Brain pericyte (primary cell): Measurements from ENCODE around the gene VSIG2.
"Not testable (repeated sequence)": the region's sequence is repeated elsewhere in the genome, so short reads cannot be mapped to it uniquely, and the experiment has no call there.

Experiments
- DNase-seq: peaks from one replicate; pipeline ENCODE4 v3.0.0-alpha.2; 2012; ENCODE audit warnings: low read depth, low spot score

VSIG2 gene

GRCh38 chr11:124751741-124752470, at the start of gene VSIG2:
Gene VSIG2 (minus strand): TSS chr11:124752255. CDS start chr11:124752137, 118 bp downstream.
- no peak for DNase-seq

GRCh38 chr11:124801014-124801413, 49.0 kb upstream of the VSIG2 start:
- DNase-seq = no peak

- DNase-seq = peak; percentile 56
Measured at GRCh38 chr11:124800226-124800929, 48.3 kb upstream of the VSIG2 start, which contains the start of gene MSANTD2. Gene MSANTD2 (minus strand): TSS chr11:124800406. CDS start chr11:124800380, 26 bp downstream.

GRCh38 chr11:124799348-124800225, 47.5 kb upstream of the VSIG2 start:
- DNase-seq = no peak

- no peak for DNase-seq
Measured at GRCh38 chr11:124798991-124799347, 46.9 kb upstream of the VSIG2 start.

- DNase-seq = no peak
Measured at GRCh38 chr11:124796312-124796711, 44.3 kb upstream of the VSIG2 start.

- no peak for DNase-seq
Measured at GRCh38 chr11:124793466-124794278, 41.6 kb upstream of the VSIG2 start.

- DNase-seq = no peak
Measured at GRCh38 chr11:124791626-124792341, 39.7 kb upstream of the VSIG2 start.

- DNase-seq = no peak
Measured at GRCh38 chr11:124788521-124788920, 36.5 kb upstream of the VSIG2 start.

- no peak for DNase-seq
Measured at GRCh38 chr11:124784051-124784450, 32.0 kb upstream of the VSIG2 start.

GRCh38 chr11:124783002-124783401, 30.9 kb upstream of the VSIG2 start:
- no peak for DNase-seq

- no peak for DNase-seq
Measured at GRCh38 chr11:124779568-124779967, 27.5 kb upstream of the VSIG2 start.

- DNase-seq = no peak
Measured at GRCh38 chr11:124778281-124778680, 26.2 kb upstream of the VSIG2 start.

GRCh38 chr11:124776865-124777645, 25.0 kb upstream of the VSIG2 start:
- DNase-seq = no peak

GRCh38 chr11:124770959-124771358, 18.9 kb upstream of the VSIG2 start:
- DNase-seq = not testable (repeated sequence)

GRCh38 chr11:124769806-124770774, 18.0 kb upstream of the VSIG2 start:
- no peak for DNase-seq

- DNase-seq = no peak
Measured at GRCh38 chr11:124768914-124769313, 16.9 kb upstream of the VSIG2 start.

GRCh38 chr11:124766156-124766555, 14.1 kb upstream of the VSIG2 start:
- no peak for DNase-seq
